Neural cell (in vitro differentiated cells): Measurements from ENCODE around the gene ZC3HAV1. TPM values are rescaled to one million over a fixed set of nuclear protein-coding genes. Genes with fewer than 3 reads are reported as not detected.

ENCODE experiments used
- H2AFZ ChIP-seq: fragments of 200-600, 300-800 bp; sonication (generic), shearing (Covaris generic); 2 replicates; pipeline ENCODE4 v1.6.0; 2014; ENCODE audit warnings: low read depth, mild to moderate bottlenecking, antibody characterized with exemption, low read length, moderate library complexity
- H3F3A ChIP-seq: fragments of 200-600 bp; shearing (Covaris generic); 2 replicates; pipeline ENCODE4 v1.6.1; 2016; ENCODE audit warnings: mild to moderate bottlenecking, moderate library complexity, mixed read lengths, antibody characterized with exemption, low read length; ENCODE audit not compliant: insufficient read depth, poor library complexity, severe bottlenecking
- H3K27ac ChIP-seq: fragments of 200-600, 300-800 bp; sonication (generic), shearing (Covaris generic); 2 replicates; pipeline ENCODE4 v1.5.1; 2014; ENCODE audit warnings: mild to moderate bottlenecking, low read length, moderate library complexity
- H3K27me3 ChIP-seq: fragments of 300-800, 200-600 bp; sonication (generic), shearing (Covaris generic); 2 replicates; pipeline ENCODE4 v1.6.0; 2014; ENCODE audit warnings: mild to moderate bottlenecking, low read depth, low read length, moderate library complexity; ENCODE audit not compliant: insufficient read depth
- H3K36me3 ChIP-seq: fragments of 300-800, 200-600 bp; sonication (generic), shearing (Covaris generic); 2 replicates; pipeline ENCODE4 v1.5.1; 2014; ENCODE audit warnings: mild to moderate bottlenecking, antibody characterized with exemption, low read length, moderate library complexity; ENCODE audit not compliant: insufficient read depth
- H3K4me2 ChIP-seq: fragments of 300-800, 200-600 bp; sonication (generic), shearing (Covaris generic); 2 replicates; pipeline ENCODE4 v1.6.0; 2014; ENCODE audit warnings: mild to moderate bottlenecking, low read length
- H3K4me3 ChIP-seq: fragments of 300-800, 200-600 bp; sonication (generic), shearing (Covaris generic); 2 replicates; pipeline ENCODE4 v1.5.1; 2014; ENCODE audit warnings: mild to moderate bottlenecking, low read length, moderate library complexity
- H3K79me2 ChIP-seq: fragments of 200-600 bp; shearing (Covaris generic); replicated peaks from 2 replicates; pipeline ENCODE4 v1.6.0; 2014; ENCODE audit warnings: mild to moderate bottlenecking, low read length, moderate library complexity; ENCODE audit not compliant: insufficient read depth
- H3K9ac ChIP-seq: fragments of 300-800, 200-600 bp; sonication (generic), shearing (Covaris generic); 2 replicates; pipeline ENCODE4 v1.6.1; 2016; ENCODE audit warnings: mild to moderate bottlenecking, low read length, mixed read lengths
- H3K9me2 ChIP-seq: fragments of 200-600 bp; shearing (Covaris generic); 2 replicates; pipeline ENCODE4 v1.6.1; 2016; ENCODE audit warnings: mild to moderate bottlenecking, low read length, mixed read lengths; ENCODE audit not compliant: insufficient read depth
- H3K9me3 ChIP-seq: fragments of 200-600, 300-800 bp; sonication (generic), shearing (Covaris generic); 2 replicates; pipeline ENCODE4 v1.6.1; 2016; ENCODE audit warnings: mild to moderate bottlenecking, mixed run types, low read length, moderate library complexity, mixed read lengths
- H4K20me1 ChIP-seq: fragments of 200-600 bp; shearing (Covaris generic); 2 replicates; pipeline ENCODE4 v1.6.1; 2016; ENCODE audit warnings: mild to moderate bottlenecking, mixed run types; ENCODE audit not compliant: insufficient read depth
- CTCF ChIP-seq: fragments of 450-650 bp; IDR thresholded peaks from 2 replicates; pipeline ENCODE4 v1.5.1; 2014; ENCODE audit warnings: antibody characterized with exemption, mild to moderate bottlenecking, moderate library complexity; ENCODE audit not compliant: poor library complexity, severe bottlenecking
- EP300 ChIP-seq: fragments of 450-650 bp; conservative IDR thresholded peaks from 2 replicates; pipeline ENCODE4 v1.6.1; 2014; ENCODE audit warnings: antibody characterized with exemption, mild to moderate bottlenecking, moderate library complexity; ENCODE audit not compliant: poor library complexity, severe bottlenecking
- EZH2 ChIP-seq: fragments of 200-600, 300-800 bp; shearing (Covaris generic), sonication (generic); IDR thresholded peaks from 2 replicates; pipeline ENCODE4 v1.6.1; 2014; ENCODE audit warnings: antibody characterized with exemption, low read length, borderline replicate concordance, mild to moderate bottlenecking; ENCODE audit not compliant: insufficient read depth, poor library complexity, severe bottlenecking
- MXI1 ChIP-seq: fragments of 450-650 bp; conservative IDR thresholded peaks from 2 replicates; pipeline ENCODE4 v1.6.1; 2014; ENCODE audit warnings: antibody characterized with exemption, mild to moderate bottlenecking; ENCODE audit not compliant: poor library complexity, severe bottlenecking
- POLR2AphosphoS5 ChIP-seq: IDR thresholded peaks from 2 replicates; pipeline ENCODE4 v1.6.1; 2012
- RAD21 ChIP-seq: fragments of 450-650 bp; conservative IDR thresholded peaks from 2 replicates; pipeline ENCODE4 v1.6.1; 2014; ENCODE audit warnings: antibody characterized with exemption, mild to moderate bottlenecking, moderate library complexity
- REST ChIP-seq: IDR thresholded peaks from 2 replicates; pipeline ENCODE4 v1.6.1; 2012; ENCODE audit warnings: borderline replicate concordance
- SMC3 ChIP-seq: fragments of 450-650 bp; conservative IDR thresholded peaks from 2 replicates; pipeline ENCODE4 v1.6.1; 2014; ENCODE audit warnings: antibody characterized with exemption, mild to moderate bottlenecking, moderate library complexity; ENCODE audit not compliant: poor library complexity
- TAF1 ChIP-seq: IDR thresholded peaks from 2 replicates; pipeline ENCODE4 v1.6.1; 2012; ENCODE audit warnings: low read depth
- polyA plus RNA-seq: library from polyadenylated mRNA; depleted of rRNA; stranded (reverse); fragments of >200 nt; gene quantifications from 2 replicates; pipeline ENCODE4 v1.2.3, GENCODE V29; 2014

ZC3HAV1 gene
- polyA plus RNA-seq, 1 donor from 2014 or later = 0.16 TPM

GRCh38 chr7:139117599-139118233 is 8.2 kb upstream of the ZC3HAV1 start:
- Histone ChIP-seq H3K9me3 (no peaks in the 10 kb centered on the region), H3K27me3 (no peaks in the 10 kb centered on the region), H2AFZ (no peak overlapping the region), H3F3A (no peaks in the 10 kb centered on the region), H3K79me2 (no peaks in the 10 kb centered on the region), H3K4me2 (no peak overlapping the region), H3K9ac (no peak overlapping the region), H3K27ac (no peak overlapping the region), H3K4me3 (no peak overlapping the region), H3K36me3 (no peaks in the 10 kb centered on the region), H4K20me1 (no peaks in the 10 kb centered on the region), H3K9me2 (no peaks in the 10 kb centered on the region)
- TF ChIP-seq REST = no peak
- no peak for TF ChIP-seq TAF1
- no peak for TF ChIP-seq POLR2AphosphoS5
- TF ChIP-seq CTCF = no peak
- TF ChIP-seq EP300 = no peak

GRCh38 chr7:139116999-139117398 is 7.5 kb upstream of the ZC3HAV1 start:
- no peak overlapping the region for H3K4me2 ChIP-seq
- no peak overlapping the region for H3K9ac ChIP-seq
- H4K20me1 ChIP-seq = no peaks in the 10 kb centered on the region
- no peaks in the 10 kb centered on the region for H3K27me3 ChIP-seq
- TF ChIP-seq TAF1 (no peak), POLR2AphosphoS5 (no peak), CTCF (no peak), EP300 (no peak), MXI1 (no peak), RAD21 (no peak), EZH2 (no peak), REST (no peak), SMC3 (no peak)
- H3K4me3 ChIP-seq = no peak overlapping the region
- no peaks in the 10 kb centered on the region for H3F3A ChIP-seq
- no peaks in the 10 kb centered on the region for H3K9me3 ChIP-seq
- H3K9me2 ChIP-seq = no peaks in the 10 kb centered on the region
- H3K36me3 ChIP-seq = no peaks in the 10 kb centered on the region
- no peaks in the 10 kb centered on the region for H3K79me2 ChIP-seq
- no peak overlapping the region for H3K27ac ChIP-seq
- H2AFZ ChIP-seq = no peak overlapping the region
